Stimulated activated naive CD8-positive, alpha-beta T cell treated with anti-CD3 and anti-CD28 coated beads, Interleukin-15, Interleukin-2, amounts not matched to agents 100 U/mL and 50 U/mL, for 24 hours (primary cell): Measurements from ENCODE around the gene SLC37A2.
"Not testable (repeated sequence)": the region's sequence is repeated elsewhere in the genome, so short reads cannot be mapped to it uniquely, and the experiment has no call there.

Experiments used
- ATAC-seq: fragments of 150-1000 bp; cut with Tn5 transposase; one replicate; pipeline ENCODE4 v1.10.0; 2021
- DNase-seq: peaks from one replicate; pipeline ENCODE4 v3.0.0; 2021

Gene SLC37A2

GRCh38 chr11:125062931-125063428, at the start of gene SLC37A2:
Gene SLC37A2 (plus strand): TSS chr11:125063305. CDS start chr11:125063368, 63 bp downstream.
- peak; percentile 88 for ATAC-seq
- DNase-seq: peak; percentile 64

GRCh38 chr11:125016413-125016812, 46.7 kb upstream of the SLC37A2 start:
- DNase-seq (no peak), ATAC-seq (no peak)

- DNase-seq (no peak), ATAC-seq (no peak)
Measured at GRCh38 chr11:125020342-125020741, 42.8 kb upstream of the SLC37A2 start.

GRCh38 chr11:125022551-125022950, 40.6 kb upstream of the SLC37A2 start:
- DNase-seq: no peak
- ATAC-seq: no peak

- no peak for ATAC-seq
- no peak for DNase-seq
Measured at GRCh38 chr11:125025968-125026367, 37.1 kb upstream of the SLC37A2 start.

GRCh38 chr11:125029431-125029830, 33.7 kb upstream of the SLC37A2 start:
- ATAC-seq, DNase-seq: not testable (repeated sequence)

- ATAC-seq (peak; percentile 81), DNase-seq (no peak)
Measured at GRCh38 chr11:125036933-125037332, 26.2 kb upstream of the SLC37A2 start.

GRCh38 chr11:125049164-125049792, 13.8 kb upstream of the SLC37A2 start:
- DNase-seq (no peak), ATAC-seq (no peak)

GRCh38 chr11:125052047-125052446, 11.1 kb upstream of the SLC37A2 start:
- DNase-seq (no peak), ATAC-seq (no peak)

- DNase-seq (no peak), ATAC-seq (peak; percentile 72)
Measured at GRCh38 chr11:125053167-125053566, 9.9 kb upstream of the SLC37A2 start.

GRCh38 chr11:125055107-125055715, 7.9 kb upstream of the SLC37A2 start:
- ATAC-seq: no peak
- no peak for DNase-seq

GRCh38 chr11:125056111-125056510, 7.0 kb upstream of the SLC37A2 start:
- not testable (repeated sequence) for ATAC-seq, DNase-seq

- DNase-seq (no peak), ATAC-seq (no peak)
Measured at GRCh38 chr11:125056931-125057692, 6.0 kb upstream of the SLC37A2 start.

GRCh38 chr11:125057693-125058016, 5.5 kb upstream of the SLC37A2 start:
- no peak for ATAC-seq

GRCh38 chr11:125061281-125061680, 1.8 kb upstream of the SLC37A2 start:
- ATAC-seq (no peak), DNase-seq (no peak)

More at GRCh38 chr11:125057693-125058016, 5.5 kb upstream of the SLC37A2 start:
- DNase-seq: no peak

- ATAC-seq (peak; percentile 32), DNase-seq (no peak)
Measured at GRCh38 chr11:125062218-125062930, 731 bp upstream of the SLC37A2 start.

- DNase-seq: no peak
Measured at GRCh38 chr11:125063429-125064043, 431 bp downstream of the SLC37A2 start.

GRCh38 chr11:125064070-125064469, 965 bp downstream of the SLC37A2 start:
- DNase-seq: no peak

More at GRCh38 chr11:125063429-125064043, 431 bp downstream of the SLC37A2 start:
- ATAC-seq: no peak

GRCh38 chr11:125068368-125068767, 5.3 kb downstream of the SLC37A2 start:
- DNase-seq: no peak
- no peak for ATAC-seq

More at GRCh38 chr11:125064070-125064469, 965 bp downstream of the SLC37A2 start:
- ATAC-seq: no peak

GRCh38 chr11:125069008-125069407, 5.9 kb downstream of the SLC37A2 start:
- ATAC-seq (no peak), DNase-seq (no peak)

- DNase-seq (no peak), ATAC-seq (no peak)
Measured at GRCh38 chr11:125069796-125070195, 6.7 kb downstream of the SLC37A2 start.
